GDM1 (cell line): ENCODE results near the gene CDT1.
"Not testable (repeated sequence)": the region's sequence is repeated elsewhere in the genome, so short reads cannot be mapped to it uniquely, and the experiment has no call there.

Experiments used
- DNase-seq: peaks from one replicate; lab custom pipeline; 2025; lab: John Stamatoyannopoulos, UW

Gene CDT1

GRCh38 chr16:88816736-88817535, 13.3 kb downstream of the CDT1 start:
- no peak for DNase-seq

GRCh38 chr16:88817785-88818574, 14.4 kb downstream of the CDT1 start:
- no peak for DNase-seq

GRCh38 chr16:88818575-88818874, 14.9 kb downstream of the CDT1 start:
- DNase-seq: no peak

- DNase-seq: no peak
These were observed 15.5 kb downstream of the CDT1 start for GRCh38 chr16:88819126-88819525.

- no peak for DNase-seq
These were observed 16.9 kb downstream of the CDT1 start for GRCh38 chr16:88820385-88821025.

GRCh38 chr16:88821168-88821850, 17.7 kb downstream of the CDT1 start:
- no peak for DNase-seq

GRCh38 chr16:88822281-88823040, 18.9 kb downstream of the CDT1 start:
- DNase-seq: no peak

GRCh38 chr16:88823646-88824045, 20.1 kb downstream of the CDT1 start:
- DNase-seq: not testable (repeated sequence)

GRCh38 chr16:88824256-88825077, 20.9 kb downstream of the CDT1 start:
- no peak for DNase-seq

GRCh38 chr16:88825146-88825545, 21.6 kb downstream of the CDT1 start:
- no peak for DNase-seq

- DNase-seq: no peak
These were observed 22.7 kb downstream of the CDT1 start for GRCh38 chr16:88826070-88826840.

- DNase-seq: no peak
These were observed 24.1 kb downstream of the CDT1 start for GRCh38 chr16:88827727-88828126.

- DNase-seq: no peak
These were observed 25.1 kb downstream of the CDT1 start for GRCh38 chr16:88828711-88829110.

- no peak for DNase-seq
These were observed 26.7 kb downstream of the CDT1 start for GRCh38 chr16:88830258-88830657.

- DNase-seq: no peak
These were observed 27.2 kb downstream of the CDT1 start for GRCh38 chr16:88830783-88831182.

GRCh38 chr16:88831838-88832237, 28.2 kb downstream of the CDT1 start:
- DNase-seq: no peak

- DNase-seq: no peak
These were observed 29.5 kb downstream of the CDT1 start for GRCh38 chr16:88833086-88833485.

- no peak for DNase-seq
These were observed 31.1 kb downstream of the CDT1 start for GRCh38 chr16:88834670-88835069.

GRCh38 chr16:88835383-88835782, 31.8 kb downstream of the CDT1 start:
- no peak for DNase-seq

- no peak for DNase-seq
These were observed 32.2 kb downstream of the CDT1 start for GRCh38 chr16:88835818-88836217.
